ENCODE measurements around the gene CFAP157.

The CFAP157 gene

GRCh38 chr9:127765418-127765817, 58.6 kb downstream of the CFAP157 start:
- no peak for DNase-seq
